Measurements from ENCODE around the gene TEX54.
A peak's percentile ranks its signal among the peaks of the same experiment; 100 is the strongest.
"Not testable (repeated sequence)": the region's sequence is repeated elsewhere in the genome, so short reads cannot be mapped to it uniquely, and the experiment has no call there.

Gene TEX54

GRCh38 chr11:62844154-62844553 is 11.5 kb upstream of the TEX54 start:
- no peak for TF ChIP-seq CTCF (conservative IDR thresholded peaks at IDR 0.05; ENCODE audit: low read depth, low read length)
- no peak for DNase-seq (ENCODE audit: low read depth)
- H3K4me3 ChIP-seq (ENCODE audit: low read length) = no peak overlapping the region

- TF ChIP-seq CTCF (conservative IDR thresholded peaks at IDR 0.05; ENCODE audit: low read depth, low read length) = no peak
- no peak overlapping the region for H3K4me3 ChIP-seq (ENCODE audit: low read length)
- no peak for DNase-seq (ENCODE audit: low read depth)
These were observed 10.8 kb upstream of the TEX54 start for GRCh38 chr11:62843466-62843865.

- not testable (repeated sequence) for DNase-seq (ENCODE audit: low read depth)
- peak overlapping the region; percentile 50 for H3K4me3 ChIP-seq (ENCODE audit: low read length)
These were observed 10.2 kb upstream of the TEX54 start for GRCh38 chr11:62842891-62843290.

- peak overlapping the region; percentile 50 for H3K4me3 ChIP-seq (ENCODE audit: low read length)
- DNase-seq (ENCODE audit: low read depth) = no peak
- TF ChIP-seq CTCF (conservative IDR thresholded peaks at IDR 0.05; ENCODE audit: low read depth, low read length) = no peak
These were observed 9.6 kb upstream of the TEX54 start for GRCh38 chr11:62842171-62842741.

- DNase-seq (ENCODE audit: low read depth) = peak; percentile 98
- H3K4me3 ChIP-seq (ENCODE audit: low read length) = peak overlapping the region; percentile 50
- no peak for TF ChIP-seq CTCF (conservative IDR thresholded peaks at IDR 0.05; ENCODE audit: low read depth, low read length)
These were observed 8.9 kb upstream of the TEX54 start for GRCh38 chr11:62841361-62842170.

GRCh38 chr11:62840721-62841360 is 8.2 kb upstream of the TEX54 start:
- not testable (repeated sequence) for DNase-seq (ENCODE audit: low read depth)
- peak overlapping the region; percentile 93 for H3K4me3 ChIP-seq (ENCODE audit: low read length)

DNA sequence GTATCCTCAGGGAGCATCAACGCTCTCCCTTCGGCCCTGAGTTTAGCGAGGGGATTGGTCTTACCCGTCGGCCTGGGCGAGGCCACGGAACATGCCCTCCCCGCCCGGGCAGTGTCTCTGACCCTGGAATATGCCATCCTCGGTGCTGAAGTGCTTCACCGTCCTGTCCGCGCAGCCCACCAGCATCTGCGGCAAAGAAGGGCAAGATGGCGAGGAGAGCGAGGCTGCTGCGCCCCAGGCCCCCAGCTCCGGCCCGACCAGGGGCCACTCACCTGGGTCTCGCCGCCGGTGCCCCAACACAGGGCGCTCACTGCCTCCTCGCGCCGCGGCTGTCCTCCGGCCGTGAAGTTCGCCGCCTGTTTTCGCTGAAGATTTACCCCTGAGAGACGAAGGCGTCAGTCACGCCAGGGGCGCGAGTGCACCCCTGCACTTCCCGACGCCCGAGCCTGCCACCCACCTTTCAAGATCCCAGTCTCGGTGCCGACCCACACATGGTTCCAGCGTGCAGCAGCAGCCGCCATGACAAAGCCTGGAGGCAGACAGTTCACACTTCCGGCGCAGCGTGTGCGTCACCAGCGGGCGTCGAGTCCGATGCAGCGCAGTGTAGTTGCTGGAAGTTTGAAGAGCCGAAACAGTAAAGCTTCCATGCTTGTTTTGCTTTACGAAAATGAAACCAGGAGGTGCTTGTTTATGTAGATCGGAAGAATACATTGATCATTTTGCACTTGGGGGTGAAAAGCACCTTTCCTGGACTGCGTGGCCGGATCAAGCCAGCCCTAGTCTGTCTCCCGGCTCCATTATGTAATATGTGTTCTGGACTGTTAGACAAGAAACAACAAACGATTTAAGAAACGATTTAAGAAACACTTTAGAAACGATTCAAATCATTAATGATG is 6.7 kb upstream of the TEX54 start, which contains the start of gene WDR74:
Gene WDR74, minus strand, starts transcription at position 541 of the 896 bp plus-strand sequence. Its CDS starts 20 bp downstream, at position 521.
- peak within 1 kb of the TSS; percentile 93 for H3K4me3 ChIP-seq (ENCODE audit: low read length)
- peak; percentile 75 for DNase-seq (ENCODE audit: low read depth)
- TF ChIP-seq CTCF (conservative IDR thresholded peaks at IDR 0.05; ENCODE audit: low read depth, low read length) = no peak

All from retinal pigment epithelial cell (primary cell).